ENCODE results near the gene SOX8.
"Not testable (repeated sequence)": the region's sequence is repeated elsewhere in the genome, so short reads cannot be mapped to it uniquely, and the experiment has no call there.

DNA sequence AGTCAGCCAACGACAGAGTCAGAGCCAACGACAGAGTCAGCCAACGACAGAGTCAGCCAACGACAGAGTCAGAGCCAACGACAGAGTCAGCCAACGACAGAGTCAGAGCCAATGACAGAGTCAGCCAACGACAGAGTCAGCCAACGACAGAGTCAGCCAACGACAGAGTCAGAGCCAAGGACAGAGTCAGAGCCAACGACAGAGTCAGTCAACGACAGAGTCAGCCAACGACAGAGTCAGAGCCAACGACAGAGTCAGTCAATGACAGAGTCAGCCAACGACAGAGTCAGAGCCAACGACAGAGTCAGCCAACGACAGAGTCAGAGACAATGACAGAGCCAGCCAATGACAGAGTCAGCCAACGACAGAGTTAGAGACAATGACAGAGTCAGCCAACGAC, 32.8 kb upstream of the SOX8 start:
- TF ChIP-seq, protein P1, sequence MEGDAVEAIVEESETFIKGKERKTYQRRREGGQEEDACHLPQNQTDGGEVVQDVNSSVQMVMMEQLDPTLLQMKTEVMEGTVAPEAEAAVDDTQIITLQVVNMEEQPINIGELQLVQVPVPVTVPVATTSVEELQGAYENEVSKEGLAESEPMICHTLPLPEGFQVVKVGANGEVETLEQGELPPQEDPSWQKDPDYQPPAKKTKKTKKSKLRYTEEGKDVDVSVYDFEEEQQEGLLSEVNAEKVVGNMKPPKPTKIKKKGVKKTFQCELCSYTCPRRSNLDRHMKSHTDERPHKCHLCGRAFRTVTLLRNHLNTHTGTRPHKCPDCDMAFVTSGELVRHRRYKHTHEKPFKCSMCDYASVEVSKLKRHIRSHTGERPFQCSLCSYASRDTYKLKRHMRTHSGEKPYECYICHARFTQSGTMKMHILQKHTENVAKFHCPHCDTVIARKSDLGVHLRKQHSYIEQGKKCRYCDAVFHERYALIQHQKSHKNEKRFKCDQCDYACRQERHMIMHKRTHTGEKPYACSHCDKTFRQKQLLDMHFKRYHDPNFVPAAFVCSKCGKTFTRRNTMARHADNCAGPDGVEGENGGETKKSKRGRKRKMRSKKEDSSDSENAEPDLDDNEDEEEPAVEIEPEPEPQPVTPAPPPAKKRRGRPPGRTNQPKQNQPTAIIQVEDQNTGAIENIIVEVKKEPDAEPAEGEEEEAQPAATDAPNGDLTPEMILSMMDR (IDR thresholded peaks at IDR 0.05), result not testable (repeated sequence)
- not testable (repeated sequence) for TF ChIP-seq POLR2A (IDR thresholded peaks at IDR 0.05)
